ENCODE measurements around the gene GRM8.

The GRM8 gene

GRCh38 chr7:126978865-126979264, 273.9 kb downstream of the GRM8 start:
- H3K4me1 ChIP-seq (ENCODE audit: control insufficient read depth, low read length): no peaks in the 10 kb centered on the region
- no peak for TF ChIP-seq EZH2phosphoT487 (IDR thresholded peaks at IDR 0.05; ENCODE audit: borderline replicate concordance, low read length)
- no peak for TF ChIP-seq CTCF (IDR thresholded peaks at IDR 0.05; ENCODE audit: low read depth, low read length, poor library complexity, severe bottlenecking)
- H3K27me3 ChIP-seq (ENCODE audit: control insufficient read depth, low read length): no peaks in the 10 kb centered on the region
- no peaks in the 10 kb centered on the region for H3K79me2 ChIP-seq (ENCODE audit: control insufficient read depth, low read length)
- no peaks in the 10 kb centered on the region for H3K9me2 ChIP-seq (replicated peaks; ENCODE audit: control insufficient read depth, low read length)
- H4K20me1 ChIP-seq (ENCODE audit: control insufficient read depth, insufficient read depth, low read depth, low read length): no peaks in the 10 kb centered on the region
- no peak overlapping the region for H3K4me3 ChIP-seq (ENCODE audit: low read length)
- H3F3A ChIP-seq (ENCODE audit: control insufficient read depth, insufficient read depth): no peaks in the 10 kb centered on the region
- no peaks in the 10 kb centered on the region for H3K36me3 ChIP-seq (ENCODE audit: control insufficient read depth, low read length)
- no peak overlapping the region for H3K4me2 ChIP-seq (ENCODE audit: low read length)
- no peak overlapping the region for H3K27ac ChIP-seq (ENCODE audit: low read depth, low read length)
- no peaks in the 10 kb centered on the region for H3K9me3 ChIP-seq (ENCODE audit: control insufficient read depth, insufficient read depth, low read length)

DNA sequence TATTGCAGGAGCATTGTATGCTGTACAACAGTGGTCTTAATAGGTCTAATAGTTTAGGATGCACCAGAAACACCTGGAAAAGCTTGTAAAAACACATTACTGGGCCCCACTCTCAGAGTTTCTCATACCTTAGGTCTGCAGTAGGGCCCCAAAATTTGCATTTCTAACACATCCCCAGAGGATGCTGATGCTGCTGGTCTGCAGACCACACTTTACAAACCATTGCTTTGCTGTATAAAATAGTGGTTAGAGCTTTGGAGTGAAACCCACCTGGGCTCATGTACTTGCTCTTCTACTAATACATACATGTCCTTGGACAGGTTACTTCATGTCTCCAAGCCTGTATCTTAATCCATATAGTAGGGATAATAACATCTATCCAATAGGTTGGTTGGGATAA, 279.7 kb downstream of the GRM8 start:
- Histone ChIP-seq H3K79me2 (ENCODE audit: control insufficient read depth, low read length) (no peaks in the 10 kb centered on the region), H3K4me3 (ENCODE audit: low read length) (no peak overlapping the region), H3K36me3 (ENCODE audit: control insufficient read depth, low read length) (no peaks in the 10 kb centered on the region), H3K4me2 (ENCODE audit: low read length) (no peak overlapping the region), H3K27me3 (ENCODE audit: control insufficient read depth, low read length) (no peaks in the 10 kb centered on the region), H3F3A (ENCODE audit: control insufficient read depth, insufficient read depth) (no peaks in the 10 kb centered on the region), H3K9me3 (ENCODE audit: control insufficient read depth, insufficient read depth, low read length) (no peaks in the 10 kb centered on the region), H3K27ac (ENCODE audit: low read depth, low read length) (no peak overlapping the region), H4K20me1 (ENCODE audit: control insufficient read depth, insufficient read depth, low read depth, low read length) (no peaks in the 10 kb centered on the region), H3K4me1 (ENCODE audit: control insufficient read depth, low read length) (no peaks in the 10 kb centered on the region), H3K9me2 (replicated peaks; ENCODE audit: control insufficient read depth, low read length) (no peaks in the 10 kb centered on the region)
- TF ChIP-seq EZH2phosphoT487 (IDR thresholded peaks at IDR 0.05; ENCODE audit: borderline replicate concordance, low read length): no peak
- no peak for TF ChIP-seq CTCF (IDR thresholded peaks at IDR 0.05; ENCODE audit: low read depth, low read length, poor library complexity, severe bottlenecking)

- Histone ChIP-seq H3K9me3 (ENCODE audit: control insufficient read depth, insufficient read depth, low read length) (no peaks in the 10 kb centered on the region), H3K4me2 (ENCODE audit: low read length) (no peak overlapping the region), H3K4me1 (ENCODE audit: control insufficient read depth, low read length) (no peaks in the 10 kb centered on the region)
Observed at GRCh38 chr7:126972571-126972970, 280.2 kb downstream of the GRM8 start.

More at GRCh38 chr7:126972571-126972970, 280.2 kb downstream of the GRM8 start:
- TF ChIP-seq CTCF (IDR thresholded peaks at IDR 0.05; ENCODE audit: low read depth, low read length, poor library complexity, severe bottlenecking) (no peak), EZH2phosphoT487 (IDR thresholded peaks at IDR 0.05; ENCODE audit: borderline replicate concordance, low read length) (no peak)
- Histone ChIP-seq H3K27ac (ENCODE audit: low read depth, low read length) (no peak overlapping the region), H3K36me3 (ENCODE audit: control insufficient read depth, low read length) (no peaks in the 10 kb centered on the region), H3K9me2 (replicated peaks; ENCODE audit: control insufficient read depth, low read length) (no peaks in the 10 kb centered on the region), H3K79me2 (ENCODE audit: control insufficient read depth, low read length) (no peaks in the 10 kb centered on the region), H3F3A (ENCODE audit: control insufficient read depth, insufficient read depth) (no peaks in the 10 kb centered on the region), H3K27me3 (ENCODE audit: control insufficient read depth, low read length) (no peaks in the 10 kb centered on the region), H4K20me1 (ENCODE audit: control insufficient read depth, insufficient read depth, low read depth, low read length) (no peaks in the 10 kb centered on the region), H3K4me3 (ENCODE audit: low read length) (no peak overlapping the region)
